CD4-positive, alpha-beta memory T cell (primary cell): ENCODE data around the gene SPEM2. TPM values are rescaled to one million over a fixed set of nuclear protein-coding genes. Genes with fewer than 3 reads are reported as not detected.
A peak's percentile ranks its signal among the peaks of the same experiment; 100 is the strongest.

ENCODE experiments used
- CTCF ChIA-PET: fragments of 350-600 bp; sonication (Branson Sonifier 250); formaldehyde crosslinking; loops from one replicate; lab custom pipeline; 2021; ENCODE audit warnings: inconsistent platforms; ENCODE audit not compliant: partially characterized antibody; lab: Charles Lee
- POLR2A ChIA-PET: fragments of 350-600 bp; sonication (Branson Sonifier 250); formaldehyde crosslinking; loops from one replicate; lab custom pipeline; 2021; ENCODE audit not compliant: partially characterized antibody; lab: Charles Lee
- DNase-seq, 5 donors: peaks; one replicate each; pipeline versions ENCODE4 v3.0.0 to v3.0.0-alpha.2; 2020 to 2022; ENCODE audit warnings: mixed read lengths in 1 of 5
- H3K27ac ChIP-seq: one replicate; pipeline ENCODE4 v1.7.0; 2013; ENCODE audit warnings: low read depth, low read length
- H3K27me3 ChIP-seq: 2 replicates; pipeline ENCODE4 v1.7.0; 2013; ENCODE audit warnings: mild to moderate bottlenecking, low read length, moderate library complexity; ENCODE audit not compliant: insufficient read depth
- H3K36me3 ChIP-seq: 2 replicates; pipeline ENCODE4 v1.7.0; 2013; ENCODE audit warnings: mild to moderate bottlenecking, low read length, moderate library complexity; ENCODE audit not compliant: insufficient read depth
- H3K4me1 ChIP-seq: 2 replicates; pipeline ENCODE4 v1.7.0; 2013; ENCODE audit warnings: mild to moderate bottlenecking, low read length, moderate library complexity; ENCODE audit not compliant: insufficient read depth
- H3K4me3 ChIP-seq, 2 donors: one replicate each; pipeline ENCODE4 v1.7.0; 2013; ENCODE audit warnings: low read length in 2 of 2, mild to moderate bottlenecking in 1 of 2
- H3K9me3 ChIP-seq, 2 donors: one replicate each; pipeline ENCODE4 v1.7.0; 2013; ENCODE audit warnings: low read length in 2 of 2, control low read depth in 1 of 2; ENCODE audit not compliant: control insufficient read depth in 1 of 2
- H3K27ac Mint-ChIP-seq, 7 donors: one replicate each; pipeline ENCODE4 v1.8.0; 2020 to 2021; ENCODE audit warnings: mixed read lengths in 7 of 7, mild to moderate bottlenecking in 6 of 7, inconsistent platforms in 3 of 7, moderate library complexity in 3 of 7
- H3K27me3 Mint-ChIP-seq, 2 donors: one replicate each; pipeline ENCODE4 v1.8.0; 2020 to 2021; ENCODE audit warnings: mixed read lengths in 2 of 2
- H3K36me3 Mint-ChIP-seq, 2 donors: one replicate each; pipeline ENCODE4 v1.8.0; 2020 to 2021; ENCODE audit warnings: mixed read lengths in 2 of 2, inconsistent platforms in 1 of 2, mild to moderate bottlenecking in 1 of 2
- H3K4me1 Mint-ChIP-seq, 4 donors: one replicate each; pipeline ENCODE4 v1.8.0; 2020 to 2021; ENCODE audit warnings: mixed read lengths in 4 of 4, mild to moderate bottlenecking in 1 of 4
- H3K4me3 Mint-ChIP-seq, 8 donors: one replicate each; pipeline ENCODE4 v1.8.0; 2020 to 2021; ENCODE audit warnings: mixed read lengths in 8 of 8, mild to moderate bottlenecking in 7 of 8, moderate library complexity in 6 of 8, inconsistent platforms in 3 of 8
- H3K9me3 Mint-ChIP-seq, 8 donors: one replicate each; pipeline ENCODE4 v1.8.0; 2020 to 2021; ENCODE audit warnings: mixed read lengths in 8 of 8, mild to moderate bottlenecking in 5 of 8, inconsistent platforms in 3 of 8, moderate library complexity in 1 of 8
- intact Hi-C: fragments of 100-400 bp; cut with micrococcal nuclease; formaldehyde crosslinking; loops from one replicate; pipeline ENCODE4 v1.15.1; 2023
- polyA plus RNA-seq, 2 donors: library from polyadenylated mRNA; unstranded; fragments of 300-500 nt; fragmentation: Illumina TruSeq; gene quantifications; one replicate each; pipeline ENCODE4 v1.2.3, GENCODE V29; 2021
- total RNA-seq, 2 experiments: library from RNA; stranded (reverse); gene quantifications; one replicate each; pipeline ENCODE4 v1.2.3, GENCODE V29; 2021

The SPEM2 gene
- total and polyA plus RNA-seq, 4 experiments from 2014 or later = not detected

- ChIA-PET CTCF (interaction anchor here (1.3 to 1.6 kb wide), 2 partner anchors 24 to 25 kb away, joined by 3 to 5 read pairs; no protein-coding TSS in a partner anchor), POLR2A (interaction anchor here (1.4 to 23.4 kb wide), 2 partner anchors 15 to 21 kb away, joined by 3 to 398 read pairs; partner anchors contain the start of genes POLR2A, SLC35G6 and ZBTB4)
- H3K9me3 Mint-ChIP-seq = no peaks in the 10 kb centered on the region
- H3K27ac Mint-ChIP-seq = peak overlapping the region in 2 of 7 donors; percentile 18 to 46
- Histone ChIP-seq H3K9me3 (no peaks in the 10 kb centered on the region), H3K4me3 (no peak overlapping the region), H3K27ac (no peak overlapping the region), H3K36me3 (no peaks in the 10 kb centered on the region), H3K27me3 (no peaks in the 10 kb centered on the region), H3K4me1 (peaks cover 9% of the 10 kb centered on the region)
- H3K4me1 Mint-ChIP-seq = peaks cover 8 to 21% (median 13%) of the 10 kb centered on the region in 4 donors
- no peak overlapping the region for H3K4me3 Mint-ChIP-seq
- H3K27me3 Mint-ChIP-seq = no peaks in the 10 kb centered on the region
- intact Hi-C loops = no loop called here
- DNase-seq = no peak
- H3K36me3 Mint-ChIP-seq = peaks cover 9 to 29% of the 10 kb centered on the region in 2 donors
Measured at GRCh38 chr17:7460850-7461660, 35.6 kb downstream of the SPEM2 start.

DNA sequence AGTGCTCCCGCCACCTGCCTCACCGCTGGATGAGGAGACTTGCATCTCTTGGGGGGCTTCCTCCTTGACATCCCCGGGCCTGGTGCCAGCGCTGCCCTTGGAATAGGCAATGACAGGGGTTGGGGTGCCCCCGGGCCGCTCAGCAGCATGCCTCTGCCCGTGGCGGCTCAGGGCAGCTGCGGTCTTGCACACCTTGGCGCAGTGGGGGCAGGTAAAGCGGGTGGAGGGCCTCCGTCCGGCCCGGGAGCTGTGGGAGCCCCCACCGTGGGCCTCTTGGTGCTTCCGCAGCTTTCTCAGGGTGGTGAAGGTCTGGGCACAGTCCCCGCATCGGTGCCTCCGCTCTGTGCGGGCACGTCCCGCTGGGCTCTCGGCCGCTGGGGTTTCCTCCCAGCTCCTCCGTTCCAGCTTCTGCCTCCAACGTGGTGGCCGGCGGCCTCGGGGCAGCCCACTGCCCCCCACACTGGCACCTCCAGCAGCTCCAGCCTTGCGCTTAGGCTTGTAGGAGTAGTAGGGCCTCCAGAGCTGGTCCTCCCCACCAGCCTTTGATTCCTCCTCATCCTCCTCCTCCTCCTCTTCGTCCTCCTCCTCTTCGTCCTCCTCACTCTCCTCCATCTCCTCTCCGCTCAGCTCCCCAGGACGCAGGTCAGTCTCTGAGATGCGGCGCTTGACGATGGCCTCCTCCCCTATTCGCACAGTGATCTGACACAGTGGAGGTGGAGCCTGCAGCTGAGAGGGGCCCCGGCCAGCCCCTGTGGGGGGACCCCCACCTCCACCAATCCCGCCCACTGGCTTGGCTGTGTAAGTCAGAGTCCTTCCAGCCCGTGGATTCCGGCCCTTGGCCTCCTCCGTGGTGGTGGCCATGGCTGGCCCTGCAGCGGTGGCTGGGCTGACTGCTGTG, 37.3 kb downstream of the SPEM2 start:
- Mint-ChIP-seq H3K27me3 (no peaks in the 10 kb centered on the region), H3K27ac (no peak overlapping the region), H3K4me3 (peak overlapping the region in 1 of 8 donors; percentile 36), H3K9me3 (no peaks in the 10 kb centered on the region), H3K4me1 (peaks cover 2 to 19% (median 4%) of the 10 kb centered on the region in 4 donors), H3K36me3 (peaks cover 9 to 37% of the 10 kb centered on the region in 2 donors)
- Histone ChIP-seq H3K27me3 (no peaks in the 10 kb centered on the region), H3K4me3 (no peak overlapping the region), H3K27ac (no peak overlapping the region), H3K36me3 (peaks cover 6% of the 10 kb centered on the region), H3K9me3 (no peaks in the 10 kb centered on the region), H3K4me1 (peaks cover 2% of the 10 kb centered on the region)
- CTCF ChIA-PET = interaction anchor here (1.1 to 1.3 kb wide), 2 partner anchors 27 to 107 kb away, joined by 3 read pairs; no protein-coding TSS in a partner anchor
- POLR2A ChIA-PET = interaction anchor here (1.1 to 23.4 kb wide), 3 partner anchors 9 to 26 kb away, joined by 3 to 398 read pairs (median 3); partner anchors contain the start of genes POLR2A, SLC35G6 and ZBTB4
- intact Hi-C loops = no loop called here
- no peak for DNase-seq

GRCh38 chr17:7463372-7463846, 38.0 kb downstream of the SPEM2 start:
- H3K4me3 ChIP-seq = no peak overlapping the region
- H3K4me1 ChIP-seq = peaks cover 3% of the 10 kb centered on the region
- peak overlapping the region in 1 of 7 donors; percentile 41 for H3K27ac Mint-ChIP-seq
- no peak overlapping the region for H3K27ac ChIP-seq
- no peak for DNase-seq
- H3K27me3 ChIP-seq = no peaks in the 10 kb centered on the region
- intact Hi-C loops = no loop called here
- H3K9me3 Mint-ChIP-seq = no peaks in the 10 kb centered on the region
- H3K36me3 ChIP-seq = peaks cover 6% of the 10 kb centered on the region
- H3K9me3 ChIP-seq = no peaks in the 10 kb centered on the region
- peaks cover 2 to 22% (median 5%) of the 10 kb centered on the region in 4 donors for H3K4me1 Mint-ChIP-seq
- CTCF ChIA-PET = no interaction called here
- peak overlapping the region in 1 of 8 donors; percentile 36 for H3K4me3 Mint-ChIP-seq
- H3K27me3 Mint-ChIP-seq = no peaks in the 10 kb centered on the region
- POLR2A ChIA-PET = interaction anchor here (1.1 to 23.4 kb wide), 4 partner anchors 8 to 27 kb away, joined by 3 to 398 read pairs (median 4); partner anchors contain the start of genes POLR2A, SLC35G6 and ZBTB4
- H3K36me3 Mint-ChIP-seq = peaks cover 9 to 39% of the 10 kb centered on the region in 2 donors

GRCh38 chr17:7464081-7464480, 38.7 kb downstream of the SPEM2 start:
- Mint-ChIP-seq H3K4me1 (peaks cover 2 to 22% (median 3%) of the 10 kb centered on the region in 4 donors), H3K36me3 (peaks cover 9 to 35% of the 10 kb centered on the region in 2 donors), H3K27ac (no peak overlapping the region), H3K9me3 (no peaks in the 10 kb centered on the region), H3K27me3 (no peaks in the 10 kb centered on the region), H3K4me3 (no peak overlapping the region)
- ChIA-PET POLR2A (interaction anchor here (1.4 to 23.4 kb wide), 3 partner anchors 9 to 27 kb away, joined by 3 to 398 read pairs (median 4); partner anchors contain the start of genes POLR2A, SLC35G6 and ZBTB4), CTCF (interaction anchor here (1.4 kb wide), 1 partner anchor 26 kb away, joined by 3 read pairs; no protein-coding TSS in a partner anchor)
- DNase-seq = no peak
- H3K27ac ChIP-seq = no peak overlapping the region
- no peaks in the 10 kb centered on the region for H3K9me3 ChIP-seq
- H3K4me1 ChIP-seq = peaks cover 3% of the 10 kb centered on the region
- H3K27me3 ChIP-seq = no peaks in the 10 kb centered on the region
- H3K36me3 ChIP-seq = peaks cover 6% of the 10 kb centered on the region
- intact Hi-C loops = no loop called here
- no peak overlapping the region for H3K4me3 ChIP-seq

DNA sequence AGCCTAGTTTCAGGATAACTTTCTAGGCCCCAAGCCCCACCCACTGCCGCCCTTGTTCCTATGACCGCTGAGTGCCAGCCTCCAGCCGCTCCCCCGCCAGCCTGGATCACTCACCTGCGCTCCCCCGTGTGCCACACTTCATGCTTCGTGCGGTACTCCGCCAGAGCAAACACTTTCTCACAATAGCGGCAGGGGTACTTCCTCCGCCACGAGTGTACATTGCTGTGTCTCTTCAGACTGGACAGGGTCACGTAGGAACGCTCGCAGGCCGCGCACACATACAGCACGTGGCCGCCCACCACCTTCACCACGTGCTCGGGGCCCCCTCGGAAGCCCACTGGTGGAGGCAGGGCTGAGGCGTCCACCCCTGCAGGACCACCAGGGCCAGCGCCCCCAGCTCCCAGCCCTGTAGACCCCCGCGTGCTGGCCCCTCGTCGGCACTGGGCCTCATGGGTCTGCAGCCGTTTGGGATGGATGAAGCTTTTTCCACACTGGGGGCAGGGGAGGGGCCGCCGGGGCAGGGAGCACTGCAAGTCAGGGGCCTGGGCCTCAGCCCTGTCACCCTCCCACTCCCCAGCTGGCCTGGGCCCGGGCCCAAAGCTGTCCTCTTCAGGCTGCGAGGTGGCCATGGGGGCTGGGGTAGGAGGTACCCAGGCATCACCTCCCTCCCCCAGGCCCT, 40.3 kb downstream of the SPEM2 start:
- H3K4me1 Mint-ChIP-seq = peaks cover 0 to 17% (median 3%) of the 10 kb centered on the region in 4 donors
- no peaks in the 10 kb centered on the region for H3K27me3 Mint-ChIP-seq
- Histone ChIP-seq H3K4me1 (peaks cover 3% of the 10 kb centered on the region), H3K27me3 (no peaks in the 10 kb centered on the region), H3K36me3 (peaks cover 6% of the 10 kb centered on the region), H3K4me3 (no peak overlapping the region), H3K9me3 (no peaks in the 10 kb centered on the region), H3K27ac (no peak overlapping the region)
- no peak overlapping the region for H3K4me3 Mint-ChIP-seq
- H3K36me3 Mint-ChIP-seq = peaks cover 9 to 35% of the 10 kb centered on the region in 2 donors
- ChIA-PET POLR2A (interaction anchor here (0.8 to 23.4 kb wide), 4 partner anchors 9 to 24 kb away, joined by 3 to 398 read pairs (median 3); partner anchors contain the start of genes POLR2A, SLC35G6 and ZBTB4), CTCF (interaction anchor here (1.4 kb wide), 1 partner anchor 28 kb away, joined by 3 read pairs; no protein-coding TSS in a partner anchor)
- no peak for DNase-seq
- no peak overlapping the region for H3K27ac Mint-ChIP-seq
- intact Hi-C loops = no loop called here
- no peaks in the 10 kb centered on the region for H3K9me3 Mint-ChIP-seq

GRCh38 chr17:7466318-7466638, 40.9 kb downstream of the SPEM2 start:
- no peaks in the 10 kb centered on the region for H3K27me3 Mint-ChIP-seq
- Histone ChIP-seq H3K9me3 (no peaks in the 10 kb centered on the region), H3K36me3 (peaks cover 6% of the 10 kb centered on the region), H3K27ac (no peak overlapping the region), H3K27me3 (no peaks in the 10 kb centered on the region), H3K4me1 (peaks cover 3% of the 10 kb centered on the region), H3K4me3 (no peak overlapping the region)
- no peak for DNase-seq
- POLR2A ChIA-PET = interaction anchor here (0.8 to 23.4 kb wide), 4 partner anchors 10 to 25 kb away, joined by 3 to 398 read pairs (median 3); partner anchors contain the start of genes POLR2A, SLC35G6 and ZBTB4
- H3K9me3 Mint-ChIP-seq = no peaks in the 10 kb centered on the region
- H3K4me3 Mint-ChIP-seq = no peak overlapping the region
- CTCF ChIA-PET = no interaction called here
- intact Hi-C loops = no loop called here
- H3K4me1 Mint-ChIP-seq = peaks cover under 1 to 15% (median 2%) of the 10 kb centered on the region in 4 donors
- H3K27ac Mint-ChIP-seq = no peak overlapping the region
- peaks cover 6 to 31% of the 10 kb centered on the region in 2 donors for H3K36me3 Mint-ChIP-seq
